Thoracic aorta (tissue), 2 donors: ENCODE measurements around the gene PPP4R2. TPM values are rescaled to one million over a fixed set of nuclear protein-coding genes. Genes with fewer than 3 reads are reported as not detected.

ENCODE experiments used
- ATAC-seq: fragments of 150-250 bp; one replicate; pipeline ENCODE4 v1.8.0; 2017; ENCODE audit warnings: low read depth; ENCODE audit not compliant: insufficient number of reproducible peaks, low FRiP score
- DNase-seq: peaks from one replicate; pipeline ENCODE4 v3.0.0-alpha.2; 2020; ENCODE audit warnings: low spot score
- H3K27ac ChIP-seq, 2 donors: fragments of 200-600 bp; sonication (generic); 1 replicate in 1 of 2; 2 replicates in 1 of 2; pipeline ENCODE4 v1.5.1; 2016; ENCODE audit warnings: mild to moderate bottlenecking in 2 of 2, moderate library complexity in 2 of 2
- H3K27me3 ChIP-seq: fragments of 200-600 bp; sonication (generic); replicated peaks from 2 replicates; pipeline ENCODE4 v1.6.0; 2016; ENCODE audit warnings: mild to moderate bottlenecking; ENCODE audit not compliant: insufficient read depth
- H3K36me3 ChIP-seq: fragments of 200-600 bp; sonication (generic); one replicate; pipeline ENCODE4 v1.5.1; 2016
- H3K4me1 ChIP-seq, 2 donors: fragments of 200-600 bp; sonication (generic); 1 replicate in 1 of 2; 2 replicates in 1 of 2; pipeline versions ENCODE4 v1.5.1 to v1.6.0; 2016; ENCODE audit warnings: low read depth in 2 of 2, mild to moderate bottlenecking in 1 of 2; ENCODE audit not compliant: control insufficient read depth in 1 of 2
- H3K4me3 ChIP-seq: fragments of 200-600 bp; sonication (generic); 2 replicates; pipeline ENCODE4 v1.5.1; 2016; ENCODE audit warnings: mild to moderate bottlenecking
- H3K9me3 ChIP-seq: fragments of 200-600 bp; sonication (generic); 2 replicates; pipeline ENCODE4 v1.5.1; 2016
- total RNA-seq, 2 donors: library from RNA; depleted of rRNA; stranded (reverse); fragments of >200 nt; gene quantifications; one replicate each; pipeline versions ENCODE4 v1.1.0 to v1.2.3, GENCODE V29; 2016
- TF ChIP-seq, protein P1 (sequence below): fragments of 200-600 bp; sonication (generic); IDR thresholded peaks from one replicate; pipeline ENCODE4 v1.5.1; 2019; ENCODE audit warnings: antibody characterized with exemption

PPP4R2 gene
- total RNA-seq, 2 donors from 2014 or later: 39.3 to 47.0 TPM

DNA sequence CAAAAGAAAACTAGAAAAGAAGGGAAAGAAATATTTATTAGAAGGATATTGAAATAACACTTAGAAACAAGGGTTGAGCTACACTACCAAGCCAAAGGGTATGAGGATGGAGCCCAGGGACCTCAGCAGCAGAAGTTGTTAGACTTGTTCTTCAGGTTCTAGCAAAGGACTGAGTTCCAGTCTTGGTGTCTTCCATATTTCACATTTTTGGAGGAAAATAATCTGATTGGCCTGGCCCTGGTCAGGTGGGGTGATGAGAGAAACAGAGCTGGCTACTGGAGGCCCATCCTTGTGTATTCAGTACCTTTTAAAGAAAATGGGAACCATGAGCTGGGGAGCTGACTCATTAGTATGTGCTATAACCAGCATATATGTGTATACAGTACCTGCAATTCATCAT is 28.2 kb downstream of the PPP4R2 start:
- H3K27ac ChIP-seq: peak overlapping the region in 1 of 2 donors; percentile 15
- H3K4me3 ChIP-seq: no peak overlapping the region
- ATAC-seq (no peak), DNase-seq (no peak)
- H3K36me3 ChIP-seq: no peaks in the 10 kb centered on the region
- H3K9me3 ChIP-seq: no peaks in the 10 kb centered on the region
- peaks cover 39 to 44% of the 10 kb centered on the region in 2 donors for H3K4me1 ChIP-seq
- H3K27me3 ChIP-seq: no peaks in the 10 kb centered on the region
- TF ChIP-seq, protein P1, sequence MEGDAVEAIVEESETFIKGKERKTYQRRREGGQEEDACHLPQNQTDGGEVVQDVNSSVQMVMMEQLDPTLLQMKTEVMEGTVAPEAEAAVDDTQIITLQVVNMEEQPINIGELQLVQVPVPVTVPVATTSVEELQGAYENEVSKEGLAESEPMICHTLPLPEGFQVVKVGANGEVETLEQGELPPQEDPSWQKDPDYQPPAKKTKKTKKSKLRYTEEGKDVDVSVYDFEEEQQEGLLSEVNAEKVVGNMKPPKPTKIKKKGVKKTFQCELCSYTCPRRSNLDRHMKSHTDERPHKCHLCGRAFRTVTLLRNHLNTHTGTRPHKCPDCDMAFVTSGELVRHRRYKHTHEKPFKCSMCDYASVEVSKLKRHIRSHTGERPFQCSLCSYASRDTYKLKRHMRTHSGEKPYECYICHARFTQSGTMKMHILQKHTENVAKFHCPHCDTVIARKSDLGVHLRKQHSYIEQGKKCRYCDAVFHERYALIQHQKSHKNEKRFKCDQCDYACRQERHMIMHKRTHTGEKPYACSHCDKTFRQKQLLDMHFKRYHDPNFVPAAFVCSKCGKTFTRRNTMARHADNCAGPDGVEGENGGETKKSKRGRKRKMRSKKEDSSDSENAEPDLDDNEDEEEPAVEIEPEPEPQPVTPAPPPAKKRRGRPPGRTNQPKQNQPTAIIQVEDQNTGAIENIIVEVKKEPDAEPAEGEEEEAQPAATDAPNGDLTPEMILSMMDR: no peak

DNA sequence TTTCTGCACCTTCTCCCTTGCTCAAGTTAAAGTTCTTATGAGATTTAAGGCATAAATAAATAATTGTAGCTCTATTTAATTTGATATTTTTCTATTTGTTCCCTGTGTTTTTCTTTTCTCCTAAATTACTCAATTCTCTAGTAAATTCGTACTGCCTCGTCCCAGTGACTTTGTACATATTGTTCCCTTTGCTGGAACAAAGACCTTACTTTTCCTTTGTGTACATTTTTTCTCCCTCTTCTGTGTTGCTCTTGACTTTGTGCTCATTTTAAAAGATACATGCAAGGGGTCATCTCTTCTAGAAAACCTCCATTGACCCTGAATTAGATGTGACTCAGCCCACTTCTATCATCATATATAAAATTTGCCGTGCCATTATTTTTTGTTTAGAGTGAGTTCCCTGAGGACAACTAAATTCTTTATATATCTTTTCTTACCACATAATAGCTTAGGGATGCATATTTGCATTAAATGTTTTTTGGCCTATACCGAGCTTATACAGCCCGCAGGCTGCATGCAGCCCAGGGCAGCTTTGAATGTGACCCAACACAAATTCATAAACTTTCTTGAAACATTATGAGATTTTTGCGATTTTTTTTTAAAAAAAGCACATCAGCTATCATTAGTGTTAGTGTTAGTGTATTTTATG is 29.6 kb downstream of the PPP4R2 start:
- H3K9me3 ChIP-seq: no peaks in the 10 kb centered on the region
- no peak for DNase-seq
- TF ChIP-seq, protein P1: no peak
- no peaks in the 10 kb centered on the region for H3K27me3 ChIP-seq
- no peak for ATAC-seq
- H3K36me3 ChIP-seq: no peaks in the 10 kb centered on the region
- H3K4me1 ChIP-seq: peaks cover 34 to 50% of the 10 kb centered on the region in 2 donors
- no peak overlapping the region for H3K4me3 ChIP-seq
- no peak overlapping the region for H3K27ac ChIP-seq

DNA sequence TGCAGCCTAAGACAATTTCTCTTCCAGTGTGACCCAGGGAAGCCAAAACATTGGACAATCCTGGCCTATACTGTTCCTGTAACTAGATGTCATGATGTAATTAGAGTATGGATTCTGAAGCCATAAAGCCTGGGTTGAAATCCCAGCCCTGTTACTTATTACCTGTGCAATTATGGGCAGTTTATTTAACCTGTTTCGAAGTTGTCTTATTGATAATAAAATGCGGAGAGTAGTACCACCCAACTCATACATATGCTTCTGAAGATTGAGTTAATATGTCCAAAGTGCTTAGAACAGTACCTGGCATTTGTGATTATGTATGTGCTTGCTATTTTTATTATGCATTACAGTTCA is 30.1 kb downstream of the PPP4R2 start:
- H3K27ac ChIP-seq: no peak overlapping the region
- no peaks in the 10 kb centered on the region for H3K9me3 ChIP-seq
- no peaks in the 10 kb centered on the region for H3K36me3 ChIP-seq
- ATAC-seq (no peak), DNase-seq (no peak)
- H3K4me1 ChIP-seq: peaks cover 35 to 54% of the 10 kb centered on the region in 2 donors
- H3K27me3 ChIP-seq: no peaks in the 10 kb centered on the region
- TF ChIP-seq, protein P1: no peak
- H3K4me3 ChIP-seq: no peak overlapping the region

DNA sequence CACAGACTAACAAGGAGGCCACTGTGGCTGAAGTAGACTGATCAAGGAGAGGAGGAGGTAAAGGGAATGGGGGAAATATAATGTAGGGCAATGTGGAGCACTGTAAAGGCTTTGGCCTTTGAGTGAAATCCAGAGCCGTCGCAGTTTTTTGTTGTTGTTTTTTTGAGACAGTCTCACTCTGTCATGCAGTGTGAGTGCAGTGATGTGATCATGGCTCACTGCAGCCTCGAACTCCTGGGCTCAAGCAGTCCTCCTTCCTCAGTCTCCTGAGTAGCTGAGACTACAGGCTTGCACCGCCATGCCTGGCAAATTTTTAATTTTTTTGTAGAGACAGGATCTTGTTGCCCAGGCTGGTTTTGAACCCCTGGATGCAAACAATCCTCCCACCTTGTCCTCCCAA is 32.2 kb downstream of the PPP4R2 start:
- no peak for ATAC-seq
- TF ChIP-seq, protein P1: no peak
- no peak overlapping the region for H3K27ac ChIP-seq

DNA sequence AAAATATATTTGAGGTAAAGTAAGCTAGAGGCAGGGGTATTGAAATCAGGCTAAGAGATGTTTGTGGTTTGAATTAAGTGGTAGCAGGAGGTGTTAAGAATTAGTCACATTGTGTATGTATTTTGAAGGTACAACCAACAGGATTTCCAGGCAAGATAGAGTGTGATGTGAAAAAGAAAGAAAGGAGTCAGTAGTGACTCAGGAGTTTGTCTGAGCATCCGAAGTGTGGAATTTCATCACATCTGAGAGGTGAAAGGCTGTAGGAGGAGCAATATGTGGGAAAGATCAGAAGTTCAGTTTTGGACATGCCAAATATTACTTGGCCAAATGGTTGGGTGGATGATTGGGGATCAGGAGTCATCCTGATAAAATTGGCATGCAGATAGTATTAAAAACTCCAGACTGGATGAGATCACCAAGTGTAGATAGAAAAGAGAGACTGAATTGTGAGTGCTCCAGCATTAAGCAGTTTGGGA is 32.7 kb downstream of the PPP4R2 start:
- no peak for ATAC-seq
- Histone ChIP-seq H3K4me3 (no peak overlapping the region), H3K4me1 (peaks cover 34 to 48% of the 10 kb centered on the region in 2 donors), H3K27me3 (no peaks in the 10 kb centered on the region), H3K36me3 (no peaks in the 10 kb centered on the region), H3K27ac (no peak overlapping the region), H3K9me3 (no peaks in the 10 kb centered on the region)
- TF ChIP-seq, protein P1: no peak
- DNase-seq: no peak

More for the DNA sequence above, 32.2 kb downstream of the PPP4R2 start:
- no peak for DNase-seq
- peaks cover 36 to 51% of the 10 kb centered on the region in 2 donors for H3K4me1 ChIP-seq
- no peaks in the 10 kb centered on the region for H3K9me3 ChIP-seq
- H3K4me3 ChIP-seq: no peak overlapping the region
- H3K27me3 ChIP-seq: no peaks in the 10 kb centered on the region
- H3K36me3 ChIP-seq: no peaks in the 10 kb centered on the region
